ENCODE measurements around the gene CREB3L2.
"Not testable (repeated sequence)": the region's sequence is repeated elsewhere in the genome, so short reads cannot be mapped to it uniquely, and the experiment has no call there.

DNA sequence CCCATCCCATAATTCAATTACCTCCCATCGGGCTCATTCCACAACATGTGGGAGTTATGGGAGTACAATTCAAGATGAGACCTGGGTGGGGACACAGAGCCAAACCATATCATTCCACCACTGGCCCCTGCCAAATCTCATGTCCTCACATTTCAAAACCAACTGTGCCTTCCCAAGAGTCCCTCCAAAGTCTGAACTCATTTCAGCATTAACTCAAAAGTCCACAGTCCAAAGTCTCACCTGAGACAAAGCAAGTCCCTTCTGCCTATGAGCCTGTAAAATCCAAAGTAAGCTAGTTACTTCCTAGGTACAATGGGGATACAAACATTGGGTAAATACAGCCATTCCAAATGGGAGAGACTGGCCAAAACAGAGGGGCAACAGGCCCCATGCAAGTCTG, 170.3 kb downstream of the CREB3L2 start:
- not testable (repeated sequence) for TF ChIP-seq ZNF518A (tag by site-specific recombination; conservative IDR thresholded peaks at IDR 0.05; ENCODE audit: low read depth); ZNF48 (tag by site-specific recombination; IDR thresholded peaks at IDR 0.05); ZSCAN18 (tag by site-specific recombination; IDR thresholded peaks at IDR 0.05); YY1 (tag by site-specific recombination; IDR thresholded peaks at IDR 0.05); ZFP41 (tag by site-specific recombination; IDR thresholded peaks at IDR 0.05; ENCODE audit: borderline replicate concordance); PRDM1 (tag by site-specific recombination; IDR thresholded peaks at IDR 0.05); ZNF624 (tag by site-specific recombination; IDR thresholded peaks at IDR 0.05); MYNN (tag by site-specific recombination; IDR thresholded peaks at IDR 0.05; ENCODE audit: borderline replicate concordance); ZNF791 (tag by site-specific recombination; IDR thresholded peaks at IDR 0.05); SP2 (tag by site-specific recombination; IDR thresholded peaks at IDR 0.05); CTCF (tag by site-specific recombination; IDR thresholded peaks at IDR 0.05)
- TF ChIP-seq, protein P1, sequence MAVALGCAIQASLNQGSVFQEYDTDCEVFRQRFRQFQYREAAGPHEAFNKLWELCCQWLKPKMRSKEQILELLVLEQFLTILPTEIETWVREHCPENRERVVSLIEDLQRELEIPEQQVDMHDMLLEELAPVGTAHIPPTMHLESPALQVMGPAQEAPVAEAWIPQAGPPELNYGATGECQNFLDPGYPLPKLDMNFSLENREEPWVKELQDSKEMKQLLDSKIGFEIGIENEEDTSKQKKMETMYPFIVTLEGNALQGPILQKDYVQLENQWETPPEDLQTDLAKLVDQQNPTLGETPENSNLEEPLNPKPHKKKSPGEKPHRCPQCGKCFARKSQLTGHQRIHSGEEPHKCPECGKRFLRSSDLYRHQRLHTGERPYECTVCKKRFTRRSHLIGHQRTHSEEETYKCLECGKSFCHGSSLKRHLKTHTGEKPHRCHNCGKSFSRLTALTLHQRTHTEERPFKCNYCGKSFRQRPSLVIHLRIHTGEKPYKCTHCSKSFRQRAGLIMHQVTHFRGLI (tag by site-specific recombination; IDR thresholded peaks at IDR 0.05): not testable (repeated sequence)
